ENCODE results near the gene FAM204A.

GRCh38 chr10:118276727-118277126 is 65.4 kb downstream of the FAM204A start:
- TF ChIP-seq EZH2 (IDR thresholded peaks at IDR 0.05; ENCODE audit: borderline replicate concordance, low read depth, low read length, severe bottlenecking): no peak
- TF ChIP-seq CTCF (IDR thresholded peaks at IDR 0.05; ENCODE audit: borderline replicate concordance, extremely low read depth, low read length, poor library complexity, severe bottlenecking): no peak
